Activated T-cell treated with anti-CD3 and anti-CD28 coated beads, Interleukin-2, amount 50 U/mL, for 24 hours (primary cell): ENCODE results near the gene MAN2A2.

Experiments
- DNase-seq: peaks from one replicate; pipeline ENCODE4 v3.0.0-alpha.2; 2020
- H3K27ac Mint-ChIP-seq: 2 replicates; pipeline ENCODE4 v1.8.0; 2020; ENCODE audit warnings: mild to moderate bottlenecking, mixed read lengths
- H3K27me3 Mint-ChIP-seq: 2 replicates; pipeline ENCODE4 v1.8.0; 2020; ENCODE audit warnings: mixed read lengths
- H3K36me3 Mint-ChIP-seq: 2 replicates; pipeline ENCODE4 v1.8.0; 2020; ENCODE audit warnings: low read depth, mixed read lengths
- H3K4me1 Mint-ChIP-seq: 2 replicates; pipeline ENCODE4 v1.8.0; 2020; ENCODE audit warnings: low read depth, mixed read lengths
- H3K4me3 Mint-ChIP-seq: 2 replicates; pipeline ENCODE4 v1.8.0; 2020; ENCODE audit warnings: mild to moderate bottlenecking, moderate library complexity, mixed read lengths
- H3K9me3 Mint-ChIP-seq: 2 replicates; pipeline ENCODE4 v1.8.0; 2020; ENCODE audit warnings: mixed read lengths

MAN2A2 gene

GRCh38 chr15:90941038-90941437 is 37.9 kb downstream of the MAN2A2 start:
- no peak for DNase-seq
- Mint-ChIP-seq H3K4me1 (peaks cover 11% of the 10 kb centered on the region), H3K4me3 (no peak overlapping the region), H3K27ac (no peak overlapping the region), H3K36me3 (peaks cover 86% of the 10 kb centered on the region), H3K27me3 (no peaks in the 10 kb centered on the region), H3K9me3 (no peaks in the 10 kb centered on the region)

- no peaks in the 10 kb centered on the region for H3K9me3 Mint-ChIP-seq
- DNase-seq = no peak
- no peak overlapping the region for H3K27ac Mint-ChIP-seq
- peaks cover 90% of the 10 kb centered on the region for H3K36me3 Mint-ChIP-seq
- H3K4me3 Mint-ChIP-seq = no peak overlapping the region
- no peaks in the 10 kb centered on the region for H3K4me1 Mint-ChIP-seq
- H3K27me3 Mint-ChIP-seq = no peaks in the 10 kb centered on the region
These were observed 39.4 kb downstream of the MAN2A2 start for GRCh38 chr15:90942354-90943120.

DNA sequence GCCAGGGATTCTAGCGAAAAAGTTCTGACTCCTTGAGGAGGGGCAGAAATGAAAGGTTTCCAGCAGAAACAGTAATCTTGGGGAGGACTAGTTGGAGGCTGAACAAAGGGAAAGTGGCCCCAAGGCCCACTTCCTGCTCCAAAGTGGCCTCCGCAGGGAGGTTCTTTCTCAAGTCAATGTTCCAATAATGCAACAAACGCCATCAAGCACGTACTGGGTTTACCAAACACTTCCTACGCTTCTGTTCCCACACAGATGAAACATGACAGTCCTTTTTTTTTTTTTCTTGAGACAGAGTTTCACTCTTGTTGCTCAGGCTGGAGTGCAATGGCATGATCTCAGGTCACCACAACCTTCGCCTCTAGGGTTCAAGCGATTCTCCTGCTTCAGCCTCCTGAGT is 42.0 kb downstream of the MAN2A2 start:
- no peak for DNase-seq
- Mint-ChIP-seq H3K4me3 (no peak overlapping the region), H3K27ac (no peak overlapping the region), H3K36me3 (peaks cover 95% of the 10 kb centered on the region), H3K27me3 (no peaks in the 10 kb centered on the region), H3K9me3 (no peaks in the 10 kb centered on the region), H3K4me1 (no peaks in the 10 kb centered on the region)

DNA sequence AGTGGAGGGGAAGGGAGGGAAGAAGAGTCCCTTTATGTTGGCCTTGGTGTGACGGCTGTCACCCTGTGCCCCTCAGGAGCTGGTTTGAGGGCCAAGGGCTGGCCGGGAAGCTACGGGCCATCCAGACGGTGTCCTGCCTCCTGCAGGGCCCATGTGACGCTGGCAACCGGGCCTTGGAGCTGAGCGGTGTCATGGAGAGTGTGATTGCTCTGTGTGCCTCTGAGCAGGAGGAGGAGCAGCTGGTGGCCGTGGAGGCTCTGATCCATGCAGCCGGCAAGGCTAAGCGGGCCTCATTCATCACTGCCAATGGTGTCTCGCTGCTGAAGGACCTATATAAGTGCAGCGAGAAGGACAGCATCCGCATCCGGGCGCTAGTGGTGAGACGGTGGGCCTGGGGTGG is 43.4 kb downstream of the MAN2A2 start:
- Mint-ChIP-seq H3K9me3 (no peaks in the 10 kb centered on the region), H3K4me3 (no peak overlapping the region), H3K27me3 (no peaks in the 10 kb centered on the region), H3K4me1 (no peaks in the 10 kb centered on the region), H3K36me3 (peaks cover 95% of the 10 kb centered on the region), H3K27ac (no peak overlapping the region)
- DNase-seq = no peak

GRCh38 chr15:90946941-90947576 is 44.0 kb downstream of the MAN2A2 start:
- H3K36me3 Mint-ChIP-seq = peaks cover 95% of the 10 kb centered on the region
- DNase-seq = no peak

DNA sequence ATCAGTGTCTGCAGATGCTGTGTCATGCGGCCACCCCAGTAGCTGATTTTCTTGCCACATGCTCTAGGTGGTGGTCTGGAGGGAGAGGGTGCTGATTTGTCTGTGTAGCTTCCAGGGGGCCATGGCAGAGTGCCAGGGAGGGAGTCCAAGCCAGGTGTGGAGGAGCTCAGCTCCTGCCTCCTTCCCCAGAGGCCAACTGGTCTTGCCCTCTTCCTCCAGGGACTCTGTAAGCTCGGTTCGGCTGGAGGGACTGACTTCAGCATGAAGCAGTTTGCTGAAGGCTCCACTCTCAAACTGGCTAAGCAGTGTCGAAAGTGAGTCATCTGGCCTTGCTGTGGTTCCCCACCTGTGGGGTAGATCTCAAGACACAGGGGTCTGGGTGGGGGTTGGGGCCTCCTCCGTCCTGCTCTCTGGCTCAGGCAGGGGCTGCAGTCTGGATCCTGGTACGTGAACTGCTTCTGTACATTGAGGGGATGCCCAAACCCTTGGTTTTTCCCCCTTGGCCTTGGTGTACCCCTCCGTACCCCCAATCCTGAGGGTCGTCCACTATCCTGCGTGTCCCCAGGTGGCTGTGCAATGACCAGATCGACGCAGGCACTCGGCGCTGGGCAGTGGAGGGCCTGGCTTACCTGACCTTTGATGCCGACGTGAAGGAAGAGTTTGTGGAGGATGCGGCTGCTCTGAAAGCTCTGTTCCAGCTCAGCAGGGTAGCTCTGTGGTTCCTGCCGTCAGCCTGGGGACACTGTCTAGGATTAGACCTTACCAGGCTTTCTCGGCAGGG is 44.7 kb downstream of the MAN2A2 start:
- Mint-ChIP-seq H3K4me1 (no peaks in the 10 kb centered on the region), H3K36me3 (peaks cover 95% of the 10 kb centered on the region), H3K4me3 (no peak overlapping the region), H3K27me3 (no peaks in the 10 kb centered on the region), H3K27ac (no peak overlapping the region), H3K9me3 (no peaks in the 10 kb centered on the region)
- DNase-seq = no peak

More at GRCh38 chr15:90946941-90947576, 44.0 kb downstream of the MAN2A2 start:
- no peaks in the 10 kb centered on the region for H3K9me3 Mint-ChIP-seq
- H3K27ac Mint-ChIP-seq = no peak overlapping the region
- H3K4me1 Mint-ChIP-seq = no peaks in the 10 kb centered on the region
- H3K27me3 Mint-ChIP-seq = no peaks in the 10 kb centered on the region
- no peak overlapping the region for H3K4me3 Mint-ChIP-seq

GRCh38 chr15:90948506-90948905 is 45.4 kb downstream of the MAN2A2 start:
- no peaks in the 10 kb centered on the region for H3K27me3 Mint-ChIP-seq

GRCh38 chr15:90949979-90950675 is 47.0 kb downstream of the MAN2A2 start:
- Mint-ChIP-seq H3K4me1 (peaks cover 9% of the 10 kb centered on the region), H3K4me3 (no peak overlapping the region), H3K27ac (no peak overlapping the region), H3K36me3 (peaks cover 88% of the 10 kb centered on the region), H3K9me3 (no peaks in the 10 kb centered on the region), H3K27me3 (no peaks in the 10 kb centered on the region)
- no peak for DNase-seq

More at GRCh38 chr15:90948506-90948905, 45.4 kb downstream of the MAN2A2 start:
- DNase-seq = no peak
- Mint-ChIP-seq H3K36me3 (peaks cover 95% of the 10 kb centered on the region), H3K4me3 (no peak overlapping the region), H3K9me3 (no peaks in the 10 kb centered on the region), H3K4me1 (peaks cover 2% of the 10 kb centered on the region), H3K27ac (no peak overlapping the region)

GRCh38 chr15:90950676-90951075 is 47.6 kb downstream of the MAN2A2 start:
- no peaks in the 10 kb centered on the region for H3K9me3 Mint-ChIP-seq
- H3K4me3 Mint-ChIP-seq = no peak overlapping the region
- peak overlapping the region; percentile 33 for H3K27ac Mint-ChIP-seq
- H3K27me3 Mint-ChIP-seq = no peaks in the 10 kb centered on the region
- no peak for DNase-seq
- H3K4me1 Mint-ChIP-seq = peaks cover 10% of the 10 kb centered on the region
- H3K36me3 Mint-ChIP-seq = peaks cover 88% of the 10 kb centered on the region

GRCh38 chr15:90952901-90953677 is 50.0 kb downstream of the MAN2A2 start:
- Mint-ChIP-seq H3K9me3 (no peaks in the 10 kb centered on the region), H3K27ac (peak overlapping the region; percentile 41), H3K4me1 (peaks cover 23% of the 10 kb centered on the region), H3K36me3 (peaks cover 81% of the 10 kb centered on the region), H3K4me3 (no peak overlapping the region), H3K27me3 (no peaks in the 10 kb centered on the region)
- DNase-seq = no peak

DNA sequence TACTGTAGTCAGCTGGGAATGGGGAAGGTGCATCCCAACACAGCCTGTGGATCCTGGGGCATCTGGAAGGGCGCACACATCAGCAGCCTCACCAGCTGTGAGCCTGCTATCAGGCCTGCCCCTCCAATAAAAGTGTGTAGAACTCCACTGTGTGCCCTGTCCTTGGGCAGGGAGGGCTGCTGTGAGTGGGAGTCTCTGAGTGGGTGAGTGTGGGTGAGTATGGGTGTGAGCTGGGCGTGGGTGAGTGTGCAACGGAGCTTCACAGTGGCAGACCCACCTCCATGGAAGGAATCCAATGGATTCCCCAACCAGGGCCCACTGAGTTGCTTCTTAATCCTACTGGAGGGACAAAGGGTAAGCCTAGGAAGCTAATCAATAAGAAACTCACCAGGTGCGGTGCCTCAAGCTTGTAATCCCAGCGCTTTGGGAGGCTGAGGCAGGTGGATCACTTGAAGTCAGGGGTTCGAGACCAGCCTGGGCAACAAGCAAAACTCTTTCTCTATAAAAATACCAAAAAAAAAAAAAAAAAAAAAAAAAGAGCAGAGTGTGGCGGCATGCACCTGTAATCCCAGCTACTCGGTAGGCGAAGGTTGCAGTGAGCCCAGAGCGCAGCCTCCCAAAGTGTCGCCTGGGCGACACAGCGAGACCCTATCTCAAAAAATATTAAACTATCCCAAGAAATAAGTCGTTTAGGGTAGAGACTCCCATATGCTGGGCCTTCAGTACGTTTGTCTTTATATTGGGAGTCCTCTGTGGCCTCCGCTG is 51.0 kb downstream of the MAN2A2 start:
- no peaks in the 10 kb centered on the region for H3K27me3 Mint-ChIP-seq
- H3K4me3 Mint-ChIP-seq = peak overlapping the region; percentile 89
- H3K4me1 Mint-ChIP-seq = peaks cover 23% of the 10 kb centered on the region
- no peak for DNase-seq
- peak overlapping the region; percentile 98 for H3K27ac Mint-ChIP-seq
- no peaks in the 10 kb centered on the region for H3K9me3 Mint-ChIP-seq
- peaks cover 79% of the 10 kb centered on the region for H3K36me3 Mint-ChIP-seq

- Mint-ChIP-seq H3K9me3 (no peaks in the 10 kb centered on the region), H3K36me3 (peaks cover 79% of the 10 kb centered on the region), H3K4me1 (peaks cover 23% of the 10 kb centered on the region), H3K4me3 (peak within 1 kb of the TSS; percentile 89), H3K27ac (peak within 1 kb of the TSS; percentile 98), H3K27me3 (no peaks in the 10 kb centered on the region)
- peak; percentile 92 for DNase-seq
These were observed 51.9 kb downstream of the MAN2A2 start, which contains the start of gene RCCD1 for GRCh38 chr15:90954712-90955623. Gene RCCD1 (plus strand): TSS chr15:90954884. CDS start chr15:90956735, 1,851 bp downstream.
